Activated naive CD8-positive, alpha-beta T cell treated with anti-CD3 and anti-CD28 coated beads, Interleukin-2, amount 50 U/mL, for 16 hours (primary cell): Measurements from ENCODE around the gene GRAMD4.

ENCODE experiments used
- DNase-seq: peaks from one replicate; pipeline ENCODE4 v3.0.0-alpha.2; 2020; ENCODE audit warnings: low read depth, low spot score

GRAMD4 gene, protein sequence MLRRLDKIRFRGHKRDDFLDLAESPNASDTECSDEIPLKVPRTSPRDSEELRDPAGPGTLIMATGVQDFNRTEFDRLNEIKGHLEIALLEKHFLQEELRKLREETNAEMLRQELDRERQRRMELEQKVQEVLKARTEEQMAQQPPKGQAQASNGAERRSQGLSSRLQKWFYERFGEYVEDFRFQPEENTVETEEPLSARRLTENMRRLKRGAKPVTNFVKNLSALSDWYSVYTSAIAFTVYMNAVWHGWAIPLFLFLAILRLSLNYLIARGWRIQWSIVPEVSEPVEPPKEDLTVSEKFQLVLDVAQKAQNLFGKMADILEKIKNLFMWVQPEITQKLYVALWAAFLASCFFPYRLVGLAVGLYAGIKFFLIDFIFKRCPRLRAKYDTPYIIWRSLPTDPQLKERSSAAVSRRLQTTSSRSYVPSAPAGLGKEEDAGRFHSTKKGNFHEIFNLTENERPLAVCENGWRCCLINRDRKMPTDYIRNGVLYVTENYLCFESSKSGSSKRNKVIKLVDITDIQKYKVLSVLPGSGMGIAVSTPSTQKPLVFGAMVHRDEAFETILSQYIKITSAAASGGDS

GRCh38 chr22:46619830-46620501 lies at the start of gene GRAMD4:
Gene GRAMD4, plus strand, starts transcription at chr22:46620386. Its CDS starts 6,414 bp downstream, at chr22:46626800.
- DNase-seq = no peak

DNA sequence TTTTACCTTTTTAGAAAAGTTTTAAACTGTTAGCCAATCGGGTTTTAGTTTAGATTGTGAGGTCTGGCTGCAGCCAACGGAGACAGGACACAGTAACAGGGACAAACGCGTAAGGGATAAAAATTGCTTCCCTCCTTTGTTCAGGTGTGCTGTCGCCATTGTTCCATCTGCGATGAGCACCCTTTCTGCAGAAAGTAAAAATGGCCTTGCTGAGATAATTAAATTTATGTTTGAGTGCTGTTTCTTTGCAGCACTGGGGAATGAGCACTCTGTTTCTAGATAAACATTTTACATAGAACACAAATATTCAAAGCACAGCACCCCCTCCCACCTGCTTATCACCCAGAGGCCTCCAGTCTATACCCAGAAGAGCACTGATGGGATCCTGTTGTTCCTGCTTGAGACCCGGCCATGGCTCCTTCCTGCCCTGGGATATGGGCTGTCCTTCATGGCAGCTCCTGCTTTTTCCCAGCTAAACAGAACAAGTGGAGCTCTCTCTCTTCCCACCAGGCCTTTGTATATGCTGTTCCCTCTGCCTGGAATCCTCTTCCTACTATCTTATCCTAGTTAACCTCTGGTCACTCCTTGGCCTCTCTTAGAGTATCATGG lies 48.4 kb upstream of the GRAMD4 start:
- DNase-seq = no peak

DNA sequence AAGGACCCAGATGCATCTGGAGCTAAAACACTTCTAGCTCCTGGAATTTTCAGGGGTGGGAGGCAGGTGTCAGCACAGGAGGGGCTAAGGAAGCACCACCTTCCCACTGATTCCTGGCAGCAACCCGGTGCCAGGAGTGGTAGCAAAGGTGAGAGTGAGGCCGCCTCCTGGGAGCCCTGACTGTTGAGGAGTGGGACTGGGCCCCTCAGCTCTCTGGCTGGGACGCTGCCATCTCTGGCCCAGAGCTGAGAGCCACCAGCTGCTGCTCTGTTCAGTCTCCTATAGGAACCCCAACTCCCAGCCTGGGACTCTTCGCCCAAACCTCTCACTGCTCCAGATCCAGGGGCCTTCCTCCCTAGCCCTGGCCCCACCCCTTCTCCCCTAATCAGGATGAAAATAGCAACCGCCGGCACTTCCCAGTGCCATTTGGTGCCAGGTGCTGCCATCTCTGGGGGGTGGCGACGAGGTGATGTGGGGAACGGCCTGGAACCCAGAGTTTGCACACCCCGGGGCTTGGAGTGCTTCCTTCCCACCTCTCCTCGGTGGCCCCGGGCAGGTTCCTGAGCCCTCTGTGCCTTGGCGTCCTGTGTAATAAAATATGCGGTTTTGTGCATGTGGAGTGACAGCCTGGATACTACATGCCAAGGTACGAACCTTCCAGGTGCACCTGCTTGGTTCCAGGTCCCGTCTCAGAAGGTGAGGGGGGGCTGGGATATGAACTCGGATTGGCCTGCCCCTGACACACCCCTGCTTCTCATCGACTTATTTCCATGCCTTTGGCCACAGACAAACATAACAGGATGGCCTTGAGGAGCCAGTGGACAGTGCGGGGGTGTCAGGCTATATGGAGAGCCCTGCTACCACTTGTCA lies 47.0 kb upstream of the GRAMD4 start:
- DNase-seq = no peak

DNA sequence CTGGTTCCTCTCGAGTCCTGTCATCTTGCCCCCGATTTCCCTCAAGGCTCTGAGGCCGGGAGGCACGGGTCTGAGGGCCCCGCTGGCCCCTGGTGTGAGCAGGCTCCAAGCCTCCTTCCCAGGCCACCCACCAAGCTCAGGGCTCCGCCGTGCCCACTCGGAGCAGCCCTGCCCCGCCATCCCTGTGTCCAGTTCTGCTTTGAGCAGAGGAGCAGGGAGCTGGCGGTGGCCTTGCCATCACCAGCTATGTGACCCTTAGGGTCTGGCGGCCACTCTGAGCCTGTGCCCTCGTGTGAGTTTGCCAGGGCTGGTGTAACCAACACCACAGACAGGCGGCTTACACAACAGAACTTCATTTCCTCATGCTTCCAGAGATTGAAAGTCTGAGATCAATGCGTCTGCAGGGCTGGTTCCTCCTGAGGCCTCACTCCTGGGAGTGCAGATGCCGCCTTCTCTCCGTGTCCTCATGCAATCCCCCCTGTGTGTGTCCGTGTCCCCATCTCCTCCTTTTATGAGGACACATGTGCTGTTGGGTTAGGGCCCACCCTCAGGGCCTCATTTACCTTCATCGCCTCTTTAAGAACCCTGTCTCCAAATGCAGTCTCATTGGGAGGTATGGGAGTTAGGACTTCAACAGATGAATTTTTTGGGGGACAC lies 46.3 kb upstream of the GRAMD4 start:
- DNase-seq = no peak

- no peak for DNase-seq
Measured at GRCh38 chr22:46574438-46574992, 45.7 kb upstream of the GRAMD4 start.

DNA sequence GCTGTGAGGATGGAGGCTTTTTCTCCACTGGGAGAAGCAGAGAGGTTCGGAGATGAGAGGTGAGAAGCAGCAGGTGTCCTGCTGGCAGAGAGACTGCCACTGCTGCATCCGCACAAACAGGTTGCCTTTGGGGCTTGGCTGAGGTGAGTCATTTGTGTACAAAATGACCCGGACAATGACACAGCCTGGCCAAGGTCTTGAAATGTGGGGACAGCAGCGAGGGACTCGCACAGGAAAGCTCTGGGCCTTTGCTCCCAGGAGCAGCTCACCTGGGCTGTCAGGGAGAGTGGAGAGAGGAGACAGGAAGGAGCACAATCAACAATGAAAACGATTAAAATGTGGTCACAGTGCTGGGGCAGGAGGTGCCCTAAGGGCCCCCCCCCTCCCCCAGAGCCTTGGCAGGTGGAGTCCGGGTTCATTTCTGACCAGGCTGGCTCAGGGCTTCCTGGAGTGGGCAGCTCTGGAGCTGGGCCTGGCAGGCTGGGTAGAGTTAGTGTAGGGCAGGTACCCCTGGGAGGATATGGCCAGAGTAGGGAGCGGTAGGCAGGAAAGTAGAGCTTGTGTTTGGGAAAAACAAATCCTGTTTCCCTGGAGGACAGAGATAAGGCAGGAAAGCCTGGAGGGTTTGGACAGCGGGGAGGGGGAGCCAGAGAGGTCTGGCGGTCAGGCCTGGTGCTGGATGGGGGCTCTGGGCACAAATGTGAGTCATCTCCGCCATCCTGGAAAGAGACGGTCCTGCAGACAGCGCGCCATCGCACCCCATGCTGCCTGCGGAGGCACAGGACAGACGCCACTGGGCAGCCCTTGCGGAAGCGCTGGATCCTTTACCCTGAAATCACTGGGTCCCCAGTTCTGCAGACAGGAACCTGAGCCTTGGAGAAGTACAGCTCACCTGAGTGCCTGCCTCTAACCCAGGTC lies 44.9 kb upstream of the GRAMD4 start:
- DNase-seq = no peak

GRCh38 chr22:46575911-46576555 lies 44.2 kb upstream of the GRAMD4 start:
- DNase-seq = no peak

GRCh38 chr22:46576556-46577367 lies 43.4 kb upstream of the GRAMD4 start:
- DNase-seq = no peak

DNA sequence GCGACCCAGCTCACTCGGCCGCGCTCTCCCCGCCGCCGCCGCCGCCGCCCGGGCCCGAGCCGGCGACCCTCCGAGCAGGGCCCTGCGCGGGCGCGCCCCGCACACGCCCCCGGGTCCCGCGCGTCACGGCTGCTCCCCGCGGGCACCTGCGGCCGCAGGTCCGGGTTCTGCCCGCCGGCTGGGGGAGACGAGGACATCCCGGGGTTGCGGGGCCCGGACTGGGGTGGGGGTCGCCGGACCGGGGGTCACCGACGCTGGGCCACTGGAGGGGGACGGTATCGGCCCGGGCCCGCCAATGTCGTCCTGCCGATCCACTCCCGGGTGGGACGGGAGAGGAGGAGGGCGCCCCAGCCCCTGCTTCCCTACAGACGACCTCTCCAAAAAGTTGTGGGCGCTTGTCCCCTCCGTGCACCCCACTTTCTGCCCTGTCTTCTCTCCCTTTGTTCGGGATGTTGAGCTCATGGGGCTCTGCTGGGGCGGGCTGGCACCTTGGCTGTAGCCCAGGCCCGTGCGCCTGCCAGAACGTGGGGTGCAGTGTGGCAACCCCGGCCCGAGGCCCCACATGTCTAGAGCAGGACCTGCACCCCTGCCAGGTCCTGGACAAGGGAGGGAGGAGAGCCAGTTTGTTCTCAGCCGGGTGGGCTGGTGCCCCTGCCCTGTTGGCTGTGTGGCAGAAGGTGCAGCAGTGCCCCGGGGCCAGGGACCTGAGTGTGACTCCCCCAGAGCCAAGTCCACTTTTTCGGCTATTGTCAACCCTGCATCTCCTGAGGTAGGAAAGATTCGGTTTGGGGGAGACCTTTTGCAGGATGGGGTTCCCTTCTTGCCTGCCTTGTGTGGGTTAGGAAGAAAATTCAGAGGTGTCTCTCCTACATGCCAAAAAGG lies 42.6 kb upstream of the GRAMD4 start:
- no peak for DNase-seq

DNA sequence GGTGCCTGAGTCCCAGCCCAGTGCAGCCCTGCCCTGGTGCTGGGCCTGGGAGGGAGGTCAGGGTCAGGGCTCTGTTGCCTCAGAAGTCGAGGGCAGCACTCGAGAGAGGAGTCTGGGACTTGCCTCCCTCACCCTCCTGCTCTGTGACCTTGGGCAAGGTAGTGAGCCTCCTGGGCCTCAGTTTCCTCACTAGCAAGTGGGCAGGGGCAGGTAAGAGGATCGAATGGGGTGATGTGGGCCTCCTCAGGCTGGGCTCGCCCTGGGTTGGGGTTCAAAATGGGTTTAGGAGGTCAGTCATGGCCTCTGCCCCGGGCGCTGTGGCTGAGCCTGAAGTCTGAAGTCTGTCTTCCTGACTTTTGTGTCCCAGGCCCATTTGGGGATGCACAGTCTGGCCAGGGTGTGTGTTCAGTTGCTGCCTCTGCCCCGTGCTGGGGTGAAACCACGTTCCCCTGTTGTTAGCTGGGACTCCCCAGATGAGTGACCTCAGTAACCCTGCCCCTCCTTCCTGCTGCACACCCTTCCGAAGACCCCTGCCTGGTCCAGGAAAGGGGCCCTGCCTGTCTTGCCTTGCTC lies 41.8 kb upstream of the GRAMD4 start:
- DNase-seq = no peak

DNA sequence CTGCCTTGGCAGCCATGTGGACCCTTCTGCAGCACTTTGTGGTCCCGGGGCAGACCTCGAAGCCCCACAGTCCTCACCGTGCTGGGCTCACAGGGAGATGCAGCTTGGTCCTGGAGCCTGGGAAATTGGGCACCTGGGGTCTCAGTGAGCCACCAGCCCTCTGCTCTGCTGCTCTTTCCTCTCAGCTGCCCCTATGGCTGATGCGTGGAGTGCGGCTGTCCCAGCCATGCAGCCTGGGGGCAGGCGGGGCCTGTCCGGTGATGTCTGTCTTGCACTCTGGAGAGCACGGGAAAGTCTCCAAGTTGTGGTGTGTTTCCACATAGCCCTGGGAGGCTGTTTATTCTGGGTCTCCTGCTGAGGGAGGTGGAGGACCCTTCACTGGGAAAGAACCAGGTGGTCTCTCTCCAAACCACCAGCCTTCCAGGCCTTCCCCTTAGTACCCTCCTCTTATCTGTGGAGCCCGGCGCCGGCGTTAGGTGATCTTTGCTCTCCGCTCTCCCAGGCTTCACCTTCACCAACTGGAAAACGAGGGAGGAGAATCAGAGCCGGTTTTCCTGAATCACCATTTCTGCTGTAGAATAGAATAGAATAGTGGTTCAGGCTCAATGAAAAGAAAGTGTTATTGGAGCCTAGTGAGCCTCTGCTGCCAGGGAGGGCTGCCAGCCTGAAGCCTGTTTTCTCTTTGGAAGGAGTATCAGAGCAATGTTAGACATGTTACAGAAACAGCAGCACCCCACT lies 41.2 kb upstream of the GRAMD4 start:
- DNase-seq = no peak

GRCh38 chr22:46579751-46580449 lies 40.3 kb upstream of the GRAMD4 start:
- DNase-seq = no peak

DNA sequence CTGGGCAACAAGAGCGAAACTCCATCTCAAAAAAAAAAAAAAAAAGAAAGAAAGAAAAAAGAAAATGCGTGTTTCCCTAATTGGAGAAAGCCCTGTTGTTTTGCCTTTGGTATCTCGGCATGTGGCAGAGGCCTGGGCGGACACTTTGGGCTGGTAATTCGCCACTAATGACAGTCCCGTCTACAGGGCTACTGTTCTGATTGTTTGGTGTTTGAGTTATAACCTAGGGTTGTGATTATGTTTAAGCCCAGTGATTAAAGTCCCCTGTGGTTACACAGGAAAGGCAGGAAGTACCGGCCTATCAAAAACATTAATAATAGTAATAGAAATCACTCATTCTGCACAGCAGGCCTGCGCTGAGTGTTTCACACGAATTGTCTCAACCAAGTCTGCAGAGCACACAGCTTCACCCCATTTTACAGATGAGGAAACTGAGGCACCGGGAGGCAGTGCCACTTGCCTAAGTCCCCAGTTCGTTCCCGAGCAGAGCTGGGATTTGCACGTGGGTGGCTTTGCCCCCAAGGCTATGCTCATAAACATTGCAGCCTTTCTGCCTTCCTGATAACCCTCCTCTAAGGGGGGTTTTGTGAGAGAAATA lies 39.1 kb upstream of the GRAMD4 start:
- no peak for DNase-seq

DNA sequence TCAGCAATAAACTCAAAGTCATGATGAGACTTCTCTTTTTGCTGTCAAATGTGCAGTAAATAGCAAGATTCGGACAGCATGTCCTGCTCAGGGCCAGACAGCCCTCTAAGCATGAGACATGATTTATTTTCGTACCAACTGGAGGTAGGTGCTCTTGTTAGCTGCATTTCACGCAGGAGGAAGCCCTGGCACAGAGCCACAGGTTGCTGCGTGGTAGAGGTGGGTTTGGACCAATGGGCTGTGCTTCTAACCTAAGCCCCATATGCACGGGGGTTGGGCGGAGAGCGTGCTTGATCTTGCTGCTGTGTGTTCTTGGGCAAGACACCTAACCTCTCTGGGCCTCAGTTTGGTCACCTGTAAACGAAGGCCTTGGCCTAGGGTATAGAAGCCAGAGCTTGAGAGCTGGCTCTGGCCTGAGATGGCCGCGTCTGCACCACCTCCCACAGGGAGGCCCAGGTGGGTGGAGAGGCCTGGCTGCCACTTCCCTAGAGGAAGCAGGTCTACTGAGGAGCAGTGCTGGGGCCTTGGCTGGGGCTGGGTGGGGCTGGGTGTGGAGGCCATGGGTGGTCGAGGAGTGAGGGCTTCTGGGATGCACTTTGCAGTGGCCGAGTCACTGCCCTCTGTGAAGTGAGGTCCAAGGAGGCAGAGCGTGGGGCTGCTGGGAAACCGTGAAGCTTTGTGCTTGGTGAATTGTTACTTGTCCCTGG lies 38.5 kb upstream of the GRAMD4 start:
- DNase-seq = no peak
